Endothelial cell of umbilical vein (primary cell): ENCODE results near the gene LGR6. TPM values are rescaled to one million over a fixed set of nuclear protein-coding genes. Genes with fewer than 3 reads are reported as not detected.

Experiments
- BruUV-seq: library from RNA; stranded (reverse); fragments of 400-500 nt; replicated peaks from 2 replicates; lab custom pipeline; 2021; lab: Mats Ljungman, UMichigan
- CTCF ChIA-PET: fragments of 300-600, 350-600 bp; sonication (Branson Sonifier 250); formaldehyde crosslinking; loops from one replicate; lab custom pipeline; 2021; ENCODE audit warnings: antibody characterized with exemption, inconsistent platforms; lab: Charles Lee
- POLR2A ChIA-PET: fragments of 300-600, 350-600 bp; sonication (Branson Sonifier 250); formaldehyde crosslinking; loops from one replicate; lab custom pipeline; 2021; ENCODE audit warnings: antibody characterized with exemption, inconsistent platforms; lab: Charles Lee
- DNase-seq: peaks from one replicate; pipeline ENCODE4 v3.0.0-alpha.2; 2011; ENCODE audit warnings: low read depth, low spot score
- FAIRE-seq: peaks from 2 replicates; lab custom pipeline; 2011; peaks lifted over from hg19 to GRCh38; lab: Jason Lieb, UNC
- H2AFZ ChIP-seq: 2 replicates; pipeline ENCODE4 v1.6.0; 2012; ENCODE audit warnings: low read depth, low read length, control low read depth, inconsistent platforms
- H3K27ac ChIP-seq: 2 replicates; pipeline ENCODE4 v1.5.1; 2011; ENCODE audit warnings: low read depth, mild to moderate bottlenecking, control low read depth, low read length, moderate library complexity; ENCODE audit not compliant: insufficient read depth
- H3K27me3 ChIP-seq, 2 experiments: 2 replicates each; pipeline versions ENCODE4 v1.6.0 to v1.6.1; 2011; ENCODE audit warnings: low read length in 2 of 2, mixed read lengths in 1 of 2; ENCODE audit not compliant: control insufficient read depth in 2 of 2, insufficient read depth in 2 of 2
- H3K36me3 ChIP-seq, 2 experiments: 2 replicates in 1 of 2; 3 replicates in 1 of 2; pipeline ENCODE4 v1.5.1; 2011; ENCODE audit warnings: low read length in 2 of 2, mild to moderate bottlenecking in 1 of 2, moderate library complexity in 1 of 2; ENCODE audit not compliant: control insufficient read depth in 2 of 2, insufficient read depth in 2 of 2; ENCODE audit errors: extremely low read depth in 1 of 2
- H3K4me1 ChIP-seq: 3 replicates; pipeline ENCODE4 v1.5.1; 2011; ENCODE audit warnings: mild to moderate bottlenecking, low read length; ENCODE audit not compliant: control insufficient read depth, insufficient read depth; ENCODE audit errors: extremely low read depth
- H3K4me2 ChIP-seq: 2 replicates; pipeline ENCODE4 v1.6.1; 2011; ENCODE audit warnings: low read length, control low read depth, mixed read lengths; ENCODE audit not compliant: insufficient read depth
- H3K4me3 ChIP-seq, 3 experiments: fragments of 200-600 bp in 1 of 3; sonication (generic), shearing (Covaris generic) in 1 of 3; replicated peaks in 1 of 3; 2 replicates each; pipeline ENCODE4 v1.5.1; 2011 to 2016; ENCODE audit warnings: control low read depth in 3 of 3, low read length in 3 of 3, mild to moderate bottlenecking in 2 of 3, inconsistent platforms in 1 of 3, low read depth in 1 of 3, moderate library complexity in 1 of 3; ENCODE audit not compliant: insufficient read depth in 1 of 3
- H3K79me2 ChIP-seq: 2 replicates; pipeline ENCODE4 v1.6.0; 2012; ENCODE audit warnings: low read length, inconsistent platforms; ENCODE audit not compliant: control insufficient read depth, insufficient read depth
- H3K9ac ChIP-seq: replicated peaks from 2 replicates; pipeline ENCODE3; 2011; ENCODE audit warnings: low read length, control low read depth; ENCODE audit not compliant: insufficient read depth; ENCODE audit errors: extremely low read depth
- H3K9me1 ChIP-seq: replicated peaks from 3 replicates; pipeline ENCODE4 v1.6.0; 2011; ENCODE audit warnings: mild to moderate bottlenecking, low read length; ENCODE audit not compliant: control insufficient read depth, insufficient read depth; ENCODE audit errors: extremely low read depth
- H3K9me3 ChIP-seq: replicated peaks from 2 replicates; pipeline ENCODE4 v1.5.1; 2012; ENCODE audit warnings: low read length, inconsistent platforms; ENCODE audit not compliant: control insufficient read depth, insufficient read depth
- H4K20me1 ChIP-seq: replicated peaks from 2 replicates; pipeline ENCODE3; 2011; ENCODE audit warnings: mild to moderate bottlenecking, low read length; ENCODE audit not compliant: control insufficient read depth, insufficient read depth; ENCODE audit errors: extremely low read depth
- CTCF ChIP-seq, 2 donors: IDR thresholded peaks; 1 replicate in 1 of 2; 2 replicates in 1 of 2; pipeline ENCODE4 v1.5.1; 2011; ENCODE audit warnings: low read length in 2 of 2, mild to moderate bottlenecking in 2 of 2, moderate library complexity in 2 of 2, control low read depth in 1 of 2, inconsistent platforms in 1 of 2, low read depth in 1 of 2; ENCODE audit not compliant: insufficient read depth in 1 of 2; ENCODE audit errors: extremely low read depth in 1 of 2
- EZH2 ChIP-seq: IDR thresholded peaks from 2 replicates; pipeline ENCODE4 v1.6.1; 2012; ENCODE audit warnings: borderline replicate concordance, low read depth, mild to moderate bottlenecking, moderate library complexity, low read length, inconsistent platforms; ENCODE audit not compliant: severe bottlenecking
- FOS ChIP-seq: IDR thresholded peaks from 2 replicates; pipeline ENCODE4 v1.6.1; 2011; ENCODE audit warnings: mild to moderate bottlenecking, low read length, moderate library complexity, borderline replicate concordance; ENCODE audit not compliant: insufficient read depth
- GATA2 ChIP-seq: IDR thresholded peaks from 2 replicates; pipeline ENCODE4 v1.7.0; 2011; ENCODE audit warnings: low read depth, mild to moderate bottlenecking, moderate library complexity, mixed read lengths, low read length; ENCODE audit not compliant: insufficient read length, insufficient read depth
- JUN ChIP-seq: IDR thresholded peaks from 2 replicates; pipeline ENCODE4 v1.6.1; 2011; ENCODE audit warnings: borderline replicate concordance, low read depth; ENCODE audit not compliant: insufficient read length, insufficient read depth
- MYC ChIP-seq: IDR thresholded peaks from one replicate; pipeline ENCODE4 v1.6.1; 2011; ENCODE audit warnings: mild to moderate bottlenecking, low read depth, low read length
- POLR2A ChIP-seq: IDR thresholded peaks from 2 replicates; pipeline ENCODE4 v1.6.1; 2012; ENCODE audit warnings: low read depth, mild to moderate bottlenecking, control low read depth, low read length
- POLR2AphosphoS5 ChIP-seq: IDR thresholded peaks from 2 replicates; pipeline ENCODE4 v1.6.1; 2012; ENCODE audit warnings: low read depth, mild to moderate bottlenecking, control low read depth, low read length, moderate library complexity; ENCODE audit not compliant: insufficient read depth
- dilution Hi-C: fragments of 300-500 bp; cut with MboI; formaldehyde crosslinking; loops from one replicate; pipeline ENCODE4 v1.15.0; 2019; ENCODE audit warnings: low sequenced_read_pairs; ENCODE audit not compliant: extremely low pct_ligation_motif_present
- intact Hi-C: fragments of 100-400 bp; cut with micrococcal nuclease; formaldehyde crosslinking; loops from one replicate; pipeline ENCODE4 v1.10.0; 2022
- polyA plus RNA-seq, 4 experiments: library from polyadenylated mRNA; depleted of rRNA in 3 of 4; stranded (reverse) in 3 of 4; unstranded in 1 of 4; fragments of >200 nt; gene quantifications; 2 replicates each; pipeline versions ENCODE4 v1.2.1 to v1.2.3, GENCODE V29; 2011 to 2012; ENCODE audit warnings: missing spikeins in 1 of 4
- total RNA-seq: library from RNA; stranded (reverse); gene quantifications from 2 replicates; pipeline ENCODE4 v1.2.3, GENCODE V29; 2021
- TF ChIP-seq, protein P1 (sequence below): IDR thresholded peaks from 2 replicates; pipeline ENCODE4 v1.6.1; 2011; ENCODE audit not compliant: insufficient read depth, insufficient read length

The LGR6 gene
- total and polyA plus RNA-seq, 2 donors (not counting 3 experiments of a cell fraction or from before 2014, with no cell fraction given), result not detected

GRCh38 chr1:202361224-202361623 lies 167.6 kb downstream of the LGR6 start:
- TF ChIP-seq FOS (no peak), MYC (no peak), CTCF (IDR thresholded peaks at IDR 0.05; ENCODE audit: extremely low read depth in 1 of 2, insufficient read depth in 1 of 2, low read depth in 1 of 2, low read length in 2 of 2) (no peak), EZH2 (no peak), GATA2 (no peak), POLR2AphosphoS5 (no peak), JUN (no peak), POLR2A (no peak)
- TF ChIP-seq, protein P1, sequence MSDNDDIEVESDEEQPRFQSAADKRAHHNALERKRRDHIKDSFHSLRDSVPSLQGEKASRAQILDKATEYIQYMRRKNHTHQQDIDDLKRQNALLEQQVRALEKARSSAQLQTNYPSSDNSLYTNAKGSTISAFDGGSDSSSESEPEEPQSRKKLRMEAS, result no peak
- intact Hi-C loops (no loop called here), dilution Hi-C loops (no loop called here)
- Histone ChIP-seq H3K4me1 (no peaks in the 10 kb centered on the region), H3K27me3 (no peaks in the 10 kb centered on the region), H3K27ac (no peak overlapping the region), H3K4me3 (no peak overlapping the region), H3K79me2 (no peaks in the 10 kb centered on the region), H3K9me3 (no peaks in the 10 kb centered on the region), H3K4me2 (no peak overlapping the region), H2AFZ (no peak overlapping the region), H3K9me1 (no peaks in the 10 kb centered on the region), H3K9ac (no peak overlapping the region), H4K20me1 (no peaks in the 10 kb centered on the region), H3K36me3 (no peaks in the 10 kb centered on the region)
- DNase-seq (no peak), FAIRE-seq (no peak)
- ChIA-PET CTCF (no interaction called here), POLR2A (no interaction called here)
- no TSS peak for BruUV-seq
